Measurements from ENCODE around the gene PVR.
"Not testable (repeated sequence)": the region's sequence is repeated elsewhere in the genome, so short reads cannot be mapped to it uniquely, and the experiment has no call there.

The PVR gene, protein sequence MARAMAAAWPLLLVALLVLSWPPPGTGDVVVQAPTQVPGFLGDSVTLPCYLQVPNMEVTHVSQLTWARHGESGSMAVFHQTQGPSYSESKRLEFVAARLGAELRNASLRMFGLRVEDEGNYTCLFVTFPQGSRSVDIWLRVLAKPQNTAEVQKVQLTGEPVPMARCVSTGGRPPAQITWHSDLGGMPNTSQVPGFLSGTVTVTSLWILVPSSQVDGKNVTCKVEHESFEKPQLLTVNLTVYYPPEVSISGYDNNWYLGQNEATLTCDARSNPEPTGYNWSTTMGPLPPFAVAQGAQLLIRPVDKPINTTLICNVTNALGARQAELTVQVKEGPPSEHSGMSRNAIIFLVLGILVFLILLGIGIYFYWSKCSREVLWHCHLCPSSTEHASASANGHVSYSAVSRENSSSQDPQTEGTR

DNA sequence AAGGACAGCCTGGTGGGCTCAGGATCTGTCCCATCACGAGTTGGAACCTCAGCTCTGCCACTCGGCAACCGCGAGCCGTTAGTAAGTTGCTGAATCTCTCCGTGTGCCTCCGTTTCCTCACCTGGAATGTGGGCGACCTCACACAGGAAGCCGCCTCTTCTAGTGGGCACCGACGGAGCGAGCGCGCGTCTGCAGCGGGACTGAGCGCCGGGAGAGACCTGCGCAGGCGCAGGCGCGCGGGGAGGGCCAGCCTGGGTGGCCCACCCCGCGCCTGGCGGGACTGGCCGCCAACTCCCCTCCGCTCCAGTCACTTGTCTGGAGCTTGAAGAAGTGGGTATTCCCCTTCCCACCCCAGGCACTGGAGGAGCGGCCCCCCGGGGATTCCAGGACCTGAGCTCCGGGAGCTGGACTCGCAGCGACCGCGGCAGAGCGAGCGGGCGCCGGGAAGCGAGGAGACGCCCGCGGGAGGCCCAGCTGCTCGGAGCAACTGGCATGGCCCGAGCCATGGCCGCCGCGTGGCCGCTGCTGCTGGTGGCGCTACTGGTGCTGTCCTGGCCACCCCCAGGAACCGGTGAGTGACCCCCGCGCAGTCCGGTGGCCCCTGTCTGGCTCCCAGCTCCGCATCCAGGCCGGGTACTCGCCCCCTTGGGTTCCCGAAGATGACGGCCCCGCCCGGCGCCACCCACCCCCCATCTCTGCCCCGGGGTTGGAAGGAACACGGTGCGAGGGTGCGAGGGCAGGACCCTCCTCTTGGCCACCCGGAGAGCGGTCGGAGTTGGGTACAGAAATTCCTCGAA lies at the start of gene PVR:
PVR (plus strand) TSS at position 306 of the 797 bp plus-strand sequence; CDS start at position 493, 187 bp downstream.
- peak; percentile 7 for DNase-seq

DNA sequence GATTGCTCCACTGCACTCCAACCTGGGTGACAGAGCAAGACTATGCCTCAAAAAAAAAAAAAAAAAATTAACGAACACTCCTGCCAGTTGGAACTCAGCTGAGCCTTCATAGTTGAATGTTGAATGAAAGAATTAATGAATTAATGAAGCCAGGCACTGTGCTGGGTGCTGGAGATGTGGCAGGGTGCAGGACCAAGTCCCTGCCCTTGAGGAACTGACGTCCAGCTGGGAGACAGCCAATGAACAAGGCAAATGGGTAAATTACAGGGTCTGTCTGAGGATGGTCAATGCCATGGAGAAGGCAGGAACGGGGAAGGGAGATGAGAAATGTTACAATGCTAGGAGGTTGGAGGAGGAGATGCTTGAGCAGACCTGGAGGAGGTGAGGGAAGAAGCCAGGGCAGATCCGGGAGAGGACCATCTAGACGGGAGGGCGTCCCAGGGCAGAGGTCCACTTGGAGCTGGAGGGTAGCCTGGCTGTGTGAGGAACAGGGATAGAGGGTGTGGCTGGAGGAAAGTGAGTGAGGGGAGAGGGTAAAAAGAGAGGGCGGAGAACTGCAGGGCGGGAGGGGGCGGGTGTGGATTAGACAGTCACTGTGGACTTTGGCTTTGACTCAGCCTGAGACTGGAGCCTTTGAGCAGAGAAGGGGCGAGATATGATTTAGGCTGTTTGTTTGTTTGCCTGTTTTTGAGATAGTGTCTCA lies 47.1 kb upstream of the PVR start:
- DNase-seq: no peak

DNA sequence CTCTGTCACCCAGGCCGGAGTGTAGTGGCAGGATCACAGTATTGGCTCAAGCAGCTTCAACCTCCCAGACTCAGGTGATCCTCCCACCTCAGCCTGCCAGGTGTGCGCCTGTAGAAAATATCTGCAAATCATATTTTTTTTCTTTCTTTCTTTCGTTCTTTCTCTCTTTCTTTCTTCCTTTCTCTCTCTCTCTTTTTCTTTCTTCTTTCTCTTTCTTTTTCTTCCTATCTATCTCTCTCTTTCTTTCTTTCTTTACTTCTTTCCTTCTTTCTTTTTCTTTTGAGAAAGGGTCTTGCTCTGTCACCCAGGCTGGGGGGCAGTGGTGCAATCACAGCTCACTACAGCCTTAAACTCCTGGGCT lies 46.6 kb upstream of the PVR start:
- no peak for DNase-seq

DNA sequence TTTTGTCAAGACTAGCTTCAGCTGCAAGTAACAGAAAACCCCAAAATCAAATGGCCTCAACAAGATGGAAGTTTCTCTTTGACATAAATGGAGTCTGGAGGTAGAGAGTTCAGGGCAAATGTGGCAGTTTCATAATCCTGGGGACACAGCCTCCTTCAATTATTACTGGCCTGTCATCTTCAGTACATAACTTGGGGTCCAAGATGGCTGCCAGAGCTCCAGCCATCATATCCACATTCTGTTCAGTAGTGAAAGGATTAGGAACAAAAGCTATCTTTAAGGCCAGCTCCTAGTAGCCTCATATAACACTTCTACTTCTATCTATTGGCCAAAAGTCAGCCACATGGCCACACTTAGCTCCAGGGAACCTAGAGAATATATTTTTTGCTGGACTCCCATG lies 45.4 kb upstream of the PVR start:
- no peak for DNase-seq

DNA sequence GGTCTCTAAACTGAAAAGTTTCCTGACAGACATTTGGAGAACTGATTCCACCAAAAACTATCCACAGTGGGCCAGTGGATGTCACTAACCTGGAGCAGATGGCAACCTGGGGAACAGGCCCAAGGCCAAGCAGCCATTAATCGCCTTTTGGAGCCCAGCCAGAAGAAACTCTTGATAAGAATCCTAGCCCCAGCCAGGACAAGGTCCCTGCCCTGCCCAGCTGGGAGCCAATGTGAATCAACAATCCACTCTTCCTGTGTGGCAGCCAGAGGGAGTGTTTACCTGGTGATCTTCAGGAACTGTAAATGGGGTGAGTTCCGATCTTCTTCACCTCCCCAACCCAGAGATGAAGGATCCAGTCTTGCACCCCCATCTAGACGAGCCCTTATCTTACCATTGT lies 44.8 kb upstream of the PVR start:
- DNase-seq: no peak

DNA sequence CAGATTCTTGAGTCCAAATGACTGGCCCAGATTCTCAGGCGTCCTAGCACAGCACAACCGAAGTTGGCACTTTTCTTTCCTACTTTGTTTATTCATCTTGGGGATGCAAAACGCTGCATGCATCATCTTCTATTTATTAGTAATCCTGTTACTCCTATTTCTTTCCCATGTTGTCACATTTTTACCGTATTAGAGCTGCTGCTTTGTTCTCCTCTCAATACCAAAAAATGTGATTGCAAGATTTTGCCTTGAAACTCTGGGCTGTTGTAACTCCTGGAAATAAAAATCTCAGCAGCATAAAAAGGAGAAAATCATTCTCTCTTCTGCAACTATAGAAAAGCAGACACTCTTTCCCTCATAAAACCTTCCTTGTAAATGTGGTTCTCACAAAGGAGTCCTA lies 43.2 kb upstream of the PVR start:
- no peak for DNase-seq

DNA sequence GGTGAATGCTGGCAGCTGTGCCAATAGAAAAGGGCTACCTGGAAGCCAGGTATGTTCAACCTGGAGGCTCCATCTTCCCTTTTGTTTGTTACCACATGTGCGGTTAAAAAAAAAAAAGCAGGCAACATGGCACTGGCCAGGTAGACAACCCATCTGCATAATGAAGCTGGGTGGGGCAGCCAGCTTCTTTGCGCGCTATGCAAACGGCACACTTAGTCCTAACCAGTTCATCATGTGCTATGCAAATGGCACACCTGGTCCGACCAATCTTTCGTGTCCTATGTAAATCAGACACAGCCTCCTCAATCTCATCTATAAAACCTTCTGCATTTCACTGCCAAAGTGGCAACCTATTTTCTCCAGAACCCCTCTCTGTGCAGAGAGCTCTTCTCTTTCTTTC lies 41.6 kb upstream of the PVR start:
- no peak for DNase-seq

DNA sequence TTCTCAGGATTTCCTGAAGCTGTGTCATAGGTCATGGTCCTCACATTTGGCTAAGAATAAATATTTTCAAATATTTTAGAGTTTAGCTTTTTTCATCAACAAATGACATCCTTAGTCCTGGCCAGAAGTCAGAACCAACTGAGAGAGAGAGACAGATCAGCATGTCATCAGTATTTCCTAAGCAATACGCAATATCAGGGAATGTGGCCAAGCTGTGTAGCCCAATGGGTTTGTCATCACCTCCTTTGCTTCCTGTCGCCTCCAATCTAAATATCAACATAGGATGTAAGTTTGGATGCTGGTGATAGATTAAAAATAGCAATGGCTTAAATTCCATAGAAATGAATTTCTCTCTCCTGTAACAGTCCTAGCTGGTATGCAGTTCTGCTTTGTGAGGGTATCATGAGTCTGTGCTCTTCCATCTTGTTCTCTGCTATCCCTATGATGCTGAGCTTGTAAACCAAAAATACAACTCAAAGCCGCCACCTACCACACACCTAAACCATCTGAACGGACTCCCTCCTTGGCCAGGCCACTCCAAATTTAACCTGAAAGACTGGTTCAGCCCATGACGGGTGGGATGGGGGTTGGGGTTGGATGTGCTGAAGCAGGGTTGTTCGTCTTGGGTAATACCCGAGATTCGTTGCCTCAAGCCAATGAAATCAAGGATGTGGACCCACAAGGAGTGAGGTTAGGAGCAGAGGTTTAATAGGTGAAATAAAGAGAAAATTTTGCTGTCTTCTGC lies 40.3 kb upstream of the PVR start:
- DNase-seq: no peak

DNA sequence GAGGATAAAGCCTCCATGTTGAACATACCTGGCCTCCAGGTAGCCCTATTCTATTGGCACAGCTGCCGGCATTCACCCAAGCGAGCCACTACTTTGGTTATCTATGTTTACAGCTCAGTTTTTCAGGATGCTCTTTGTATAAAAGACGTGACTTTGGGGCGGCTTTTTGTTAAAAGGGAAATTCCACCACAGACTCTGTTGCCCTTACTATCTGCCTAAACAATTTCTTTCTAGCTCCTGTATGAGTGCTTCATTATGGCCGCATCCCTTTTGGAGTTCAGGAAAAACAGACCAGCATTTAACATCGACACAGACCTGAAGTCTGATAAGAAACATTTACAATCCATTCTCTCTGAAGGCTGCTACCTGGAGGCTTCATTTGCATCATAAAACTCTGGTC lies 39.5 kb upstream of the PVR start:
- no peak for DNase-seq

DNA sequence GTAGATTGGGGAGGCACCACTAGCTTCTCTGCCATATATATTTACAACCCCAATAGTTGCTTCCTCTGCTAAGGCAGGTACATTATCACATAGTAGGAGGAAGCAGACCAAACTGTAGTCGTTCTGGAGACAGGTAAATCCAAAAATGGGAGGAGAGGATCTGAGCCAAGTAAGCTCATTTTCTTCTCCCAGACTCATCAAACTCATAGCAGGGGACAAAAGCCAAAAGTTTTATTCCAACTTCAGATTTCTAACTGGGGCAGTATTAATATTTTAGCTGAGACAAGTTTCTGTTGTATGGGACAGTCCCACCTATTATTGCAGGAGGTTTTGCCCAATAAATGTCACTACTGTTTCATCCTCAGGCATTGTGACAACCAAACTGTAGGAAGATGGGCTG lies 38.2 kb upstream of the PVR start:
- no peak for DNase-seq

DNA sequence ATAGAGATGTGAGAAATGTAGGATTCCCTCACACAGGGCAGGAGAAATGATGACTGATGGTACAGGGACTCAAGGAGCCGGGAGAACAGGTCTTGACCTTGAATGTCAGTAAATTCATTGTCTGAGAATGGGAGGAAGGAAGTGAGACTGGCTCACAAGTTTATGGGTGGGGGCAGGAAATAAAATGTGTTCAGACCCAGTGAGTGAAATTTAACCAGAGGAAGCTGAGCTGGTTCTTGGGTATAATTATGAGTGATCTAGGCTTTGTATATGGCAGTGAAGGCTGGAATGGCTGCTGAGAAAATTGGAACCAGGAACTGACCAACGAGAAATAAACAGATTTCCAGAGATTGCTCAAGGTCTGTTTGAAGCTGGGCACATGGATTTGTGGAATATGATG lies 36.7 kb upstream of the PVR start:
- DNase-seq: peak; percentile 7

DNA sequence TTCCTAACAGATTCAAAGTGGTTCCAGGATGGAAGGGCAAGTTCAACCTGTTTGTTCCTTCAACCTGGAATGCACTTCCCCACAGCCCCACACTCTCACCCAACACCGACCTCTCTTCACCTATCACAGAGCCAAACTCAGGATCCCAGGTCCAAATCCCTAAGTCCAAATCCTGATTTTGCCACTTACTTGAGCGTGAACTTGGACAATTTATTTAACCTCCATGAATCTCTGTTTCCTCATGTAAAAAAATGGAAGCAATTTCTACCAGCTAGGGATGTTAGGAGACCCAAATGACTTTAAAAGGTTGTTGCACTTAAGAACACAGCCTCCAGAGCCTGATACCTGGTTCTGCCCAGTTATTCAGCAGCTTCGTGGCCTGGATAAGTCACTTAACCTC lies 35.8 kb upstream of the PVR start:
- no peak for DNase-seq

DNA sequence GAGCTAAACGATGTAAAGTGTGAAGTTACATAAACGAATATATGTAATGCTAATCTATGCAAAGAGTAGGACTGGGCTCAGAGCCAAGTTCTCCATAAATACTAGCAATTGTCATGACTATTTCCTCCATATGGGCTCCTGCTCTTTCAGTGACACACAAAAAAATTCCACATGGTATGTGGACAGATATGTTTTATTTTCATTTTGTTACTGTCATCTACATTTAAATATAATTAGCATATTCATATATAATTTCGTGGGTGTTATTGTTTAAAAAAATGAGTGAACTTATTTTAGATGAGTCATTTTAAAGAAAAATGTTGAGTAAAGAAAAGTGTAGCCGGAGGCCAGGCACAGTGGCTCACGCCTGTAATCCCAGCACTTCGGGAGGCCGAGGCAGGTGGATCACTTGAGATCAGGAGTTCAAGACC lies 35.3 kb upstream of the PVR start:
- no peak for DNase-seq

DNA sequence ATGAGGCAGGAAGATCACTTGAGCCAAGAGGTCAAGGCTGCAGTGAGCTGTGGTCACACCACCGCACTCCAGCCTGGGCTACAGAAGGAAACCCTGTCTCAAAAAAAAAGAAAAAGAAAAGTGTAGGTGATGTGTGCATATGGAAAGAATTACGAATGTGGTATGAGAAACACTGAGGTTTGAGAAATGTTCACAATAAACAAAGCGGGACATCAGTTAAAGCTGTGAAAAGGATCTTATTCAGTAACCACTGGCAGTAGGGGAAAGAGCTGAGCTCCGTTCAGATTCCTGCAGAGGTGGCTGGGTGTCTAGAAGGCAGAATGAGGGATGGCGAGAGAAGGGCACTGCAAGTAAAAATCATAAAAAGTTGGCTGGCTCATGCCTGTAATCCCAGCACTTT lies 34.5 kb upstream of the PVR start:
- DNase-seq: no peak

DNA sequence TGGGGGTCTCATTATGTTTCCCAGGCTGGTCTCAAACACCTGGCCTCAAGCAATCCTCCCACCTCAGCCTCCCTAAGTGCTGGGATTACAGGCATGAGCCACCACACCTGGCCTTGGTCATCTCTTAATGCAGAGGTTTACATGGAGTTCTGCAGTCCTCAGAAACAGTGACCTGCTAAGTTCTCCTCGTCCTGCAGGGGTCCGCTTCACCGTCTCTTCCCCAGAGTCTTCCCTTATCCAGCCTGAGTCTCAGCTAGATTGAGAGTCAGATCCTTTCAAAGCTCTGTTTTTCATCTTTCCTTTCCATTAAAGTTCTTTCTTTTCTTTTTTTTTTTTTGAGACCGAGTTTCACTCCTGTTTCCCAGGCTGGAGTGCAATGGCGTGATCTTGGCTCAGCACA lies 33.2 kb upstream of the PVR start:
- not testable (repeated sequence) for DNase-seq

DNA sequence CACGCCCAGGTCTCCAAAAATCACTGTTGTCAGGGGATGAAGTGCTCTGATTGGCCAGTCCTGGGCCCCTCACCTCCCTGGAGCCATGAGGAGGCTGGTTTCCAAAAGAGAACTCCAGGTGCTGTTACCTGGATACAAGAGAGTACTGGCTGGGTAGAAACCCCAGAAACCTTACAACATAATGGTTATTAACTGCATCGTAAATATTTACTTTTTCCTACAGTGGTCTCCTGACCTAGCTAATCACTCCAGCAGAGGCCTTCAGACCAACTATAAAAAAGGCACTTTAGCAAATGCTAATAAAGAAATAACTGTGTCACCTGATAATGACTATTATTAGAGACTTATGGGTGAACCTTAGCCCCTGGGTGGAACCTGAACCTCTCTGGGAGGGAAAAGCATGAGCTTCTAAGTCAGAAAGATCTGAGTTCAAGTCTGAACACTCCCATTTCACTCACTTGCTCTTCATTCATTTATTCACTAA lies 31.9 kb upstream of the PVR start:
- no peak for DNase-seq

DNA sequence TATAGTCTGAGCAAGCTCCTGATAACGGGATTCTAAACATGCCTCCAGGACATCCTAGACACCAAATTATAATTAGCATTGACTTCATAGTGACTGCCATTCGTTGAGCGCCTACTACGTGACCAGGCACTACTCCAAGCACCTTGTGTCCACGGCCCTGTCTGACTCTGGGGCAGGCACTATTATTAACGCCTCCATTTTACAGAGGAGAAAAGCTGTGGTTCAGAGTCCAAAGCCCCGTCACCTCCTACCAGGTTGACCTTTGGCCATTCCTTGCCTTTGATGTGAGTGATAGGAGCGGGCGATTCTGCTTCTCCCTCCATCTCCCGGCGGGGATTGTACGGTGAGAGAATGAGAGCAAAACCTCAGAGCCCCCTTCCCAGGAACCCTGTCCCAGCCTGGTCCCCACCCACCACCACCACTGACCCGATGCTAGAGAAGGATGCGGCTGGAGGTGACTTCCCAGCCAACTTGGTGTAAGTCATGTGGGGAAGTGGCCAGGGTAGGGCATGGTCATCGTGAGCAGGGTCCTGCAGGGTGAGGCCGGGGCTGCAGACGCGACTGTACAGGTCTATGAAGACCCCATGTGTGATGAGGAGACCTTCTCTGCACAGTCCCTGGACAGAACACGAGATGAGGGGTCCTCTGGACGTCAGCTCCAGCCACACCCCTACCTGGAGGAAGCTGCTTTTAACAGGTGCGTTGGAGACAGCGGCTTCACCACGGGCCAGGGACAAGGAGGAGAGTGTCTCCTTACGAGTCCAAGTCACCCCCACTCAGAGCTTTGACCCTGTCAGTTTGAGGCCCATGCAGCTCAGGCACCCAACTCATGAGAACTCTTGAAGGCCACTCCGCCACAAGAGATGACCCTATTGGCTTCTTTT lies 30.2 kb upstream of the PVR start, which contains the start of gene IGSF23:
IGSF23 (plus strand) TSS at position 269 of the 884 bp plus-strand sequence; CDS start at position 352, 83 bp downstream.
- DNase-seq: no peak

DNA sequence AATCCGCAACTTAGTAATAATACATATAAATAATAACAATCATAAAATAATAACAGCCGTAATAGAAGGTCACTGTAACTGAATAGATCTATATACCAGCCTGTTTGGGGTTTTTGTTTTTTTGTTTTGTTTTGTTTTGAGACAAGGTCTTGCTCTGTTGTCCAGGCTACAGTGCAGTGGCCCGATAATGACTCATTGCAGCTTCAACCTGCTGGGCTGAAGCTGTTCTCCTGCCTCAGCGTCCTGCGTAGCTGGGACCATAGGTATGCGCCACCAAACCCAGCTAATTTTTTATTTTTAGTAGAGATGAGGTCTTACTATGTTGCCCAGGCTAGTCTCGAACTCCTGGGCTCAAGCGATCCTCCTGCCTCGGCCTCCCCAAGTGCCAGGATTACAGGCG lies 29.4 kb upstream of the PVR start:
- DNase-seq: no peak

DNA sequence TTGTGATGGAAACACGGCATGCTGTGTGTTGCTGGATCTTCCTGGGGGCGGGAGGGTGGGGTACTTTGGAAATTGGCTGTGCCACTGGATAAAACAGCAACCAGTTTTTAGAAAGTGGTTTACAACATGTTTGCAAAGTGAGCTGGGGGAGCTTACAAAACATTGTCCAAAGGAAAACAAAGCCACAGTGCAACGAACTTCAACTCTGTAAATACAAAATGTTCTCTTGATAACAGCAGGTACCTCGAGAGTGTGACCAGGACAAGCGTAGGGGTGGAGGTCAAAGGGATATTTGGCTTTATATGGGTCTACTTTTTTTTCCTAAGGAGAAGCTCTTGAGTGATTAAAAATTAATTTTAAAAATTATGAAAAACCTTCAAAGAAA lies 27.9 kb upstream of the PVR start:
- DNase-seq: no peak

DNA sequence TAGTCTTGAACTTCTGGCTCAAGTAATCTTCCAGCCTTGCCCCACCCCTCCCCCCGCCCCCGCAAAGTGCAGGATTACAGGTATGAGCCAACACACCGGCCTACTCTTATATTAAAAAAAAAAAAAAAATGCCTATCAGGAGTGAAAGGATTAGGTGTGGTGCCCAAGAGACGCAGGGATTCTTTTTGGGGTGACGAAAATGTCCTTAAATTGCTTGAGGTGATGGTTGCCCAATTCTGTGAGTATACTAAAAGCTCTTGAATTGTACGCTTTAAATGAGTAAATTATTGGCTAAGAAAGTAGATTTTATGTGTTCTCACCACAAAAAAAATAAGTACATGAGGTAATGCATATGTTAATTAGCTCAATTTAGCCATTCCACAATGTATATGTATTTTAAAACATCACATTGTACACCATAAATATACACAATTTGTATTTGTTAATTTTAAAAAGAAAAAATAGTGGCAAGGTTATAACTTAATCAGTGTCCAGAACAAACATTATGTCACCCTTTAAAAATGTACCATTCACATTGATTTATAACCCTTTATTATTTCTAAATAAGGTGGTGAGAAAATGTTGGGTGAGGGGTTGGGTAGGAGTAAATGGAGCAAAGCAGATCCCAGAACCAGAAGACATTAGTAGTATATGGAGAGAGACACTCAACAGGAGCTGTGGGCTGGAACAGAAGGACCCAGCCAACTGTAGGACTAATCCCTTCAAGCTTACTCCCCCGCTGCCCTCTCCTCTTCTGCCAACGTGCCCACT lies 26.4 kb upstream of the PVR start:
- DNase-seq: no peak
